ENCODE results near the gene OIP5.

DNA sequence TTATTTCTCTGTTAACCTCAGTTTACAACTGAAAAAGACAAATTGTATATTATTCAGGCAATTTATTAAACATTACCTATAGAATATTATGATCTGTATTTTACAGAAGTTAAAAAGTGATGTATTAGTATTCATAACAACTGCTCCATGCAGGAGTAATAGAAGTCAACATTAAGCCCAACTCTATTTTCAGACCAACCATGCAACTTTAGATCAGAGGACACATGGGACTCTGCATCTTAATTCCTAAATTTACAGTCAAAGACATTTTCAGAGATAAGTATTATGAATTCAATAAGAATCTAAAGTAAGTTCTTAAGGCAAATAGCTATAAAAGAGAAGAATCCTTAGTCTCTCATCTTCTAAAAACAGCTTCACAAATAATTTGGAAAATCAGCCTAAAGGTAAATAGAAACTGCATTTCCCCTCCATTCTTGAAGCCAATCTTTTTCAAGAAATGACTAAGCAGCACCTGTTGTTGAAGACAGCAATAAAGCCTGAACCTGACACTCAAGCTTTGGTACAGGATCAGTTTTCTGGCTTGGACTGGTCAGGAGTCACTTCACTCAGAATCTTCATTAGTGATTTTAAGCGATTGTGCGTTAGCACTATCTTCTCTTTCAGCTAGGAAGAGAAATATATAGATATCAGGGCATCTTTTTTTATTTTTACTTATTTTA lies 23.0 kb downstream of the OIP5 start:
- TF ChIP-seq POLR2AphosphoS5 (IDR thresholded peaks at IDR 0.05; ENCODE audit: borderline replicate concordance, low read depth, low read length) (no peak), EZH2 (IDR thresholded peaks at IDR 0.05) (no peak), FOXP2 (optimal IDR thresholded peaks at IDR 0.05; ENCODE audit: control extremely low read depth, extremely low read length, insufficient read depth) (no peak)

All from SK-N-MC (cell line).